MM.1S (cell line): ENCODE measurements around the gene TCERG1L.

Source experiments
- DNase-seq: peaks from one replicate; pipeline ENCODE4 v3.0.0-alpha.2; 2015
- H2AFZ ChIP-seq: fragments of 300-600 bp; sonication (generic); 2 replicates; pipeline ENCODE4 v1.6.0; 2016; ENCODE audit warnings: antibody characterized with exemption, low read length
- H3F3A ChIP-seq: fragments of 300-600 bp; sonication (generic); 2 replicates; pipeline ENCODE4 v1.6.1; 2016; ENCODE audit warnings: mild to moderate bottlenecking, antibody characterized with exemption, low read length, moderate library complexity, mixed read lengths; ENCODE audit not compliant: insufficient read depth
- H3K27ac ChIP-seq: fragments of 300-600 bp; sonication (generic); 2 replicates; pipeline ENCODE4 v1.5.1; 2016; ENCODE audit warnings: mild to moderate bottlenecking, low read length
- H3K27me3 ChIP-seq: fragments of 300-600 bp; sonication (generic); replicated peaks from 2 replicates; pipeline ENCODE4 v1.6.0; 2016; ENCODE audit warnings: low read length; ENCODE audit not compliant: insufficient read depth
- H3K36me3 ChIP-seq: fragments of 300-600 bp; sonication (generic); replicated peaks from 2 replicates; pipeline ENCODE4 v1.6.1; 2016; ENCODE audit warnings: mild to moderate bottlenecking, low read length, mixed read lengths; ENCODE audit not compliant: insufficient read depth
- H3K4me1 ChIP-seq: fragments of 300-600 bp; sonication (generic); 2 replicates; pipeline ENCODE4 v1.6.1; 2016; ENCODE audit warnings: low read length, mixed read lengths
- H3K4me2 ChIP-seq: fragments of 300-600 bp; sonication (generic); 2 replicates; pipeline ENCODE4 v1.6.0; 2016; ENCODE audit warnings: low read depth, low read length
- H3K4me3 ChIP-seq: fragments of 300-600 bp; sonication (generic); 2 replicates; pipeline ENCODE4 v1.5.1; 2016; ENCODE audit warnings: low read length, mixed read lengths
- H3K79me2 ChIP-seq: fragments of 300-600 bp; sonication (generic); 2 replicates; pipeline ENCODE4 v1.6.1; 2016; ENCODE audit warnings: mixed run types, low read length, mixed read lengths
- H3K9ac ChIP-seq: fragments of 300-600 bp; sonication (generic); 2 replicates; pipeline ENCODE4 v1.6.1; 2016; ENCODE audit warnings: low read length, mixed read lengths
- H3K9me2 ChIP-seq: fragments of 300-600 bp; sonication (generic); replicated peaks from 2 replicates; pipeline ENCODE4 v1.6.1; 2016; ENCODE audit warnings: mild to moderate bottlenecking, low read length, mixed read lengths; ENCODE audit not compliant: insufficient read depth
- H3K9me3 ChIP-seq: fragments of 300-600 bp; sonication (generic); replicated peaks from 2 replicates; pipeline ENCODE4 v1.6.1; 2016; ENCODE audit warnings: mild to moderate bottlenecking, low read length, mixed read lengths; ENCODE audit not compliant: insufficient read depth
- H4K20me1 ChIP-seq: fragments of 300-600 bp; sonication (generic); 2 replicates; pipeline ENCODE4 v1.6.1; 2016; ENCODE audit warnings: mild to moderate bottlenecking, low read length, moderate library complexity, mixed read lengths; ENCODE audit not compliant: insufficient read depth
- CTCF ChIP-seq: fragments of 300-600 bp; sonication (generic); IDR thresholded peaks from 2 replicates; pipeline ENCODE4 v1.5.1; 2016; ENCODE audit warnings: antibody characterized with exemption, low read length, mixed read lengths
- EZH2 ChIP-seq: fragments of 300-600 bp; sonication (generic); optimal IDR thresholded peaks from 2 replicates; pipeline ENCODE3; 2017; ENCODE audit warnings: low read depth, mild to moderate bottlenecking, antibody characterized with exemption, low read length, mixed read lengths
- EZH2phosphoT487 ChIP-seq: fragments of 300-600 bp; sonication (generic); IDR thresholded peaks from 2 replicates; pipeline ENCODE4 v1.6.1; 2018; ENCODE audit warnings: antibody characterized with exemption, low read length

Gene TCERG1L

GRCh38 chr10:131211559-131211958 is 100.0 kb downstream of the TCERG1L start:
- no peak overlapping the region for H3K9ac ChIP-seq
- H3K27me3 ChIP-seq = no peaks in the 10 kb centered on the region
- no peak overlapping the region for H2AFZ ChIP-seq
- no peaks in the 10 kb centered on the region for H3K36me3 ChIP-seq
- H3K9me2 ChIP-seq = no peaks in the 10 kb centered on the region
- H3K4me1 ChIP-seq = no peaks in the 10 kb centered on the region
- H3K79me2 ChIP-seq = no peaks in the 10 kb centered on the region
- H3K27ac ChIP-seq = no peak overlapping the region
- no peaks in the 10 kb centered on the region for H4K20me1 ChIP-seq
- no peaks in the 10 kb centered on the region for H3F3A ChIP-seq
- H3K4me2 ChIP-seq = no peak overlapping the region
- TF ChIP-seq EZH2 (no peak), CTCF (no peak), EZH2phosphoT487 (no peak)
- no peaks in the 10 kb centered on the region for H3K9me3 ChIP-seq
- DNase-seq = no peak
- H3K4me3 ChIP-seq = no peak overlapping the region

- Histone ChIP-seq H3F3A (no peaks in the 10 kb centered on the region), H3K9me2 (no peaks in the 10 kb centered on the region), H3K27ac (no peak overlapping the region), H3K27me3 (no peaks in the 10 kb centered on the region), H3K4me1 (no peaks in the 10 kb centered on the region), H3K9ac (no peak overlapping the region), H3K36me3 (no peaks in the 10 kb centered on the region), H3K79me2 (no peaks in the 10 kb centered on the region), H2AFZ (no peak overlapping the region), H3K4me3 (no peak overlapping the region), H4K20me1 (no peaks in the 10 kb centered on the region), H3K4me2 (no peak overlapping the region), H3K9me3 (no peaks in the 10 kb centered on the region)
- TF ChIP-seq EZH2 = no peak
- TF ChIP-seq CTCF = no peak
- no peak for TF ChIP-seq EZH2phosphoT487
- DNase-seq = no peak
Observed at GRCh38 chr10:131211146-131211545, 100.4 kb downstream of the TCERG1L start.

- no peak for TF ChIP-seq EZH2phosphoT487
- no peaks in the 10 kb centered on the region for H3K4me1 ChIP-seq
- H3K36me3 ChIP-seq = no peaks in the 10 kb centered on the region
- no peaks in the 10 kb centered on the region for H3F3A ChIP-seq
- no peaks in the 10 kb centered on the region for H3K9me3 ChIP-seq
- no peaks in the 10 kb centered on the region for H3K27me3 ChIP-seq
- no peaks in the 10 kb centered on the region for H4K20me1 ChIP-seq
- H3K9me2 ChIP-seq = no peaks in the 10 kb centered on the region
- no peak overlapping the region for H3K4me3 ChIP-seq
- no peaks in the 10 kb centered on the region for H3K79me2 ChIP-seq
- no peak overlapping the region for H3K27ac ChIP-seq
- H2AFZ ChIP-seq = no peak overlapping the region
- DNase-seq = no peak
- no peak overlapping the region for H3K4me2 ChIP-seq
- H3K9ac ChIP-seq = no peak overlapping the region
Observed at GRCh38 chr10:131210181-131210580, 101.3 kb downstream of the TCERG1L start.

- Histone ChIP-seq H3K27ac (no peak overlapping the region), H3K79me2 (no peaks in the 10 kb centered on the region), H2AFZ (no peak overlapping the region), H3K9ac (no peak overlapping the region), H3F3A (no peaks in the 10 kb centered on the region), H4K20me1 (no peaks in the 10 kb centered on the region), H3K4me2 (no peak overlapping the region), H3K4me3 (no peak overlapping the region), H3K9me2 (no peaks in the 10 kb centered on the region), H3K9me3 (no peaks in the 10 kb centered on the region), H3K27me3 (no peaks in the 10 kb centered on the region), H3K4me1 (no peaks in the 10 kb centered on the region), H3K36me3 (no peaks in the 10 kb centered on the region)
- TF ChIP-seq CTCF = no peak
- TF ChIP-seq EZH2 = no peak
- no peak for TF ChIP-seq EZH2phosphoT487
- no peak for DNase-seq
Observed at GRCh38 chr10:131207584-131208532, 103.7 kb downstream of the TCERG1L start.
